Measurements from ENCODE around the gene BANF2.
"Not testable (repeated sequence)": the region's sequence is repeated elsewhere in the genome, so short reads cannot be mapped to it uniquely, and the experiment has no call there.

Gene BANF2

GRCh38 chr20:17682103-17682888, 17.5 kb upstream of the BANF2 start, which contains the start of gene RRBP1:
Gene RRBP1, minus strand, starts transcription at chr20:17682242. Its CDS starts 21,735 bp downstream, at chr20:17660507.
- peak; percentile 83 to 100 (median 98) for DNase-seq

GRCh38 chr20:17682889-17683198, 16.9 kb upstream of the BANF2 start:
- no peak for DNase-seq

- no peak for DNase-seq
Measured at GRCh38 chr20:17683218-17684076, 16.3 kb upstream of the BANF2 start.

- no peak for DNase-seq
Measured at GRCh38 chr20:17684077-17684888, 15.5 kb upstream of the BANF2 start.

- DNase-seq = no peak
Measured at GRCh38 chr20:17685168-17685567, 14.6 kb upstream of the BANF2 start.

- DNase-seq = no peak
Measured at GRCh38 chr20:17687800-17688199, 12.0 kb upstream of the BANF2 start.

GRCh38 chr20:17688965-17689364, 10.8 kb upstream of the BANF2 start:
- DNase-seq = no peak

GRCh38 chr20:17690144-17690543, 9.6 kb upstream of the BANF2 start:
- DNase-seq = no peak

- no peak for DNase-seq
Measured at GRCh38 chr20:17691758-17692157, 8.0 kb upstream of the BANF2 start.

GRCh38 chr20:17693444-17694001, 6.2 kb upstream of the BANF2 start:
- peak in 8 of 56 donors; percentile 4 to 40 (median 18) for DNase-seq

- no peak for DNase-seq
Measured at GRCh38 chr20:17694767-17695166, 5.0 kb upstream of the BANF2 start.

- DNase-seq = no peak
Measured at GRCh38 chr20:17696287-17696686, 3.5 kb upstream of the BANF2 start.

- DNase-seq = no peak
Measured at GRCh38 chr20:17697171-17697570, 2.6 kb upstream of the BANF2 start.

GRCh38 chr20:17698384-17698783, 1.4 kb upstream of the BANF2 start:
- no peak for DNase-seq

GRCh38 chr20:17700637-17701036, 871 bp downstream of the BANF2 start:
- DNase-seq = no peak

- no peak for DNase-seq
Measured at GRCh38 chr20:17701826-17702225, 2.1 kb downstream of the BANF2 start.

- DNase-seq = no peak
Measured at GRCh38 chr20:17704589-17705317, 5.0 kb downstream of the BANF2 start.

- DNase-seq = no peak
Measured at GRCh38 chr20:17705916-17706315, 6.2 kb downstream of the BANF2 start.

GRCh38 chr20:17706632-17707031, 6.9 kb downstream of the BANF2 start:
- no peak for DNase-seq

GRCh38 chr20:17707951-17708350, 8.2 kb downstream of the BANF2 start:
- DNase-seq = not testable (repeated sequence)

Measured in amygdala (tissue), 56 donors.